DOHH2 (cell line): Measurements from ENCODE around the gene HAUS2.
A peak's percentile ranks its signal among the peaks of the same experiment; 100 is the strongest.

Experiments used
- H3F3A ChIP-seq: fragments of 200-600 bp; sonication (generic), shearing (Covaris generic); 2 replicates; pipeline ENCODE4 v1.6.0; 2016; ENCODE audit warnings: antibody characterized with exemption, mild to moderate bottlenecking; ENCODE audit not compliant: control insufficient read depth, insufficient read depth
- H3K27ac ChIP-seq: fragments of 200-600 bp; sonication (generic); 2 replicates; pipeline ENCODE4 v1.5.1; 2014; ENCODE audit warnings: low read depth, mild to moderate bottlenecking, low read length, moderate library complexity
- H3K27me3 ChIP-seq: fragments of 200-600 bp; sonication (generic); 2 replicates; pipeline ENCODE4 v1.6.1; 2014; ENCODE audit warnings: mild to moderate bottlenecking, low read length, mixed read lengths; ENCODE audit not compliant: control insufficient read depth
- H3K36me3 ChIP-seq: fragments of 200-600 bp; sonication (generic); 2 replicates; pipeline ENCODE4 v1.6.1; 2014; ENCODE audit warnings: mild to moderate bottlenecking, low read length, moderate library complexity, mixed read lengths; ENCODE audit not compliant: control insufficient read depth
- H3K4me1 ChIP-seq: fragments of 200-600 bp; sonication (generic); 2 replicates; pipeline ENCODE4 v1.6.1; 2014; ENCODE audit warnings: mild to moderate bottlenecking, low read length, mixed read lengths; ENCODE audit not compliant: control insufficient read depth
- H3K4me2 ChIP-seq: fragments of 200-600 bp; sonication (generic); 2 replicates; pipeline ENCODE4 v1.6.0; 2014; ENCODE audit warnings: mild to moderate bottlenecking, low read length, moderate library complexity
- H3K4me3 ChIP-seq: fragments of 200-600 bp; sonication (generic); 2 replicates; pipeline ENCODE4 v1.5.1; 2014; ENCODE audit warnings: mild to moderate bottlenecking, low read length, mixed read lengths
- H3K79me2 ChIP-seq: fragments of 200-600 bp; sonication (generic); 2 replicates; pipeline ENCODE4 v1.6.1; 2014; ENCODE audit warnings: mild to moderate bottlenecking, low read length, mixed read lengths; ENCODE audit not compliant: control insufficient read depth
- H3K9me2 ChIP-seq: fragments of 200-600 bp; sonication (generic); replicated peaks from 2 replicates; pipeline ENCODE4 v1.6.1; 2014; ENCODE audit warnings: mild to moderate bottlenecking, low read length, mixed read lengths; ENCODE audit not compliant: control insufficient read depth
- H3K9me3 ChIP-seq: fragments of 200-600 bp; sonication (generic); 2 replicates; pipeline ENCODE4 v1.6.1; 2014; ENCODE audit warnings: antibody characterized with exemption, low read length, mixed read lengths; ENCODE audit not compliant: control insufficient read depth, insufficient read depth
- H4K20me1 ChIP-seq: fragments of 200-600 bp; sonication (generic); 2 replicates; pipeline ENCODE4 v1.6.0; 2014; ENCODE audit warnings: low read depth, mild to moderate bottlenecking, antibody characterized with exemption, low read length, moderate library complexity; ENCODE audit not compliant: control insufficient read depth, insufficient read depth
- EZH2phosphoT487 ChIP-seq: fragments of 200-600 bp; sonication (generic); IDR thresholded peaks from 2 replicates; pipeline ENCODE4 v1.6.1; 2017; ENCODE audit warnings: borderline replicate concordance, mild to moderate bottlenecking, antibody characterized with exemption, low read length, moderate library complexity, mixed read lengths
- TF ChIP-seq, protein P1 (sequence below): fragments of 200-600 bp; sonication (generic); IDR thresholded peaks from one replicate; pipeline ENCODE4 v1.5.1; 2014; ENCODE audit warnings: antibody characterized with exemption, mild to moderate bottlenecking, low read depth, low read length; ENCODE audit not compliant: poor library complexity, severe bottlenecking

HAUS2 gene

DNA sequence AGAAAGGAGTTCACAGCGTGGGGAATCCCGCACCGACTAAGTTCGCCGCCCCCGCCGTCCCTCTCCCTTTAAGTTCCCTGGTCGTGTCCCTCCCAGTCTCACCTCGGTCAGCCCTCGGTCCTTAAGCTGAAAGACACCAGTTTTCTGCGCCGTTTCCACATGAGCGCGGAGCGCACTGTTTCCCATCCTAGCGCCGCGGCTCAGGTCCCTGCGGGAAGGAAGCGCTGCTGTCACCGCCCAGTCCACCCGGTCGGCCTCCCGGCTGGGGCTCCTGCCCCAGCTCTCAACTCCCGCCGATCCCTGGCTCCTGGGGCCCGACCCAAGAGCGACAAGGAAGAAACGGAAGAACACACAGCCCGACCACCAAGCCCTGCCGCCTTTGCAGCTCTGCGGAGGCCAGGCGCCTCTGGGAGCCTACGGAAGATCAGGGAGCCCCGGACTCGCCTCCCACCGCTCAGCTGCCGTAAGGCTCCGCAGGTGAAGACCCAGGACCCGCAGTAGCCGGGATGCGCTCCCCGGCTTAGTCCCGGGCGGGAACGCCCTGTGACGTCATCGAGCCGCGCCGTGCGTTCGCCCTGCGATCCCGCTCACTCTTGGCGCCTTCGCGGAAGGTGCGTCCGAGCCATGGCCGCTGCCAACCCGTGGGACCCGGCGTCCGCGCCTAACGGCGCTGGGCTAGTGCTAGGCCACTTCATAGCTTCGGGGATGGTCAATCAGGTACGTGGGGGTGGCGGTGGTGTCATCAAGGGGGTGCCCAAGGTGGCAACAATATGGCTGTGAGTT, at the start of gene HAUS2, which contains the start of gene LRRC57:
HAUS2 (plus strand) TSS at position 590 of the 783 bp plus-strand sequence; CDS start at position 625, 35 bp downstream.
LRRC57 (minus strand) TSS at position 545 of the 783 bp plus-strand sequence; CDS start at position 186, 359 bp downstream.
- no peaks in the 10 kb centered on the region for H3K27me3 ChIP-seq
- peaks cover 2% of the 10 kb centered on the region; the same call in 1 of the 2 replicates for H4K20me1 ChIP-seq
- peak within 1 kb of the TSS; percentile 51 for H3K27ac ChIP-seq
- peaks cover 69% of the 10 kb centered on the region for H3K79me2 ChIP-seq
- H3K4me2 ChIP-seq = peak within 1 kb of the TSS; percentile 81
- H3K4me3 ChIP-seq = peak within 1 kb of the TSS; percentile 81
- no peaks in the 10 kb centered on the region for H3K9me2 ChIP-seq
- peaks cover 45% of the 10 kb centered on the region for H3K4me1 ChIP-seq
- H3K36me3 ChIP-seq = peaks cover 57% of the 10 kb centered on the region
- TF ChIP-seq EZH2phosphoT487 = no peak
- TF ChIP-seq, protein P1, sequence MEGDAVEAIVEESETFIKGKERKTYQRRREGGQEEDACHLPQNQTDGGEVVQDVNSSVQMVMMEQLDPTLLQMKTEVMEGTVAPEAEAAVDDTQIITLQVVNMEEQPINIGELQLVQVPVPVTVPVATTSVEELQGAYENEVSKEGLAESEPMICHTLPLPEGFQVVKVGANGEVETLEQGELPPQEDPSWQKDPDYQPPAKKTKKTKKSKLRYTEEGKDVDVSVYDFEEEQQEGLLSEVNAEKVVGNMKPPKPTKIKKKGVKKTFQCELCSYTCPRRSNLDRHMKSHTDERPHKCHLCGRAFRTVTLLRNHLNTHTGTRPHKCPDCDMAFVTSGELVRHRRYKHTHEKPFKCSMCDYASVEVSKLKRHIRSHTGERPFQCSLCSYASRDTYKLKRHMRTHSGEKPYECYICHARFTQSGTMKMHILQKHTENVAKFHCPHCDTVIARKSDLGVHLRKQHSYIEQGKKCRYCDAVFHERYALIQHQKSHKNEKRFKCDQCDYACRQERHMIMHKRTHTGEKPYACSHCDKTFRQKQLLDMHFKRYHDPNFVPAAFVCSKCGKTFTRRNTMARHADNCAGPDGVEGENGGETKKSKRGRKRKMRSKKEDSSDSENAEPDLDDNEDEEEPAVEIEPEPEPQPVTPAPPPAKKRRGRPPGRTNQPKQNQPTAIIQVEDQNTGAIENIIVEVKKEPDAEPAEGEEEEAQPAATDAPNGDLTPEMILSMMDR = no peak
- no peaks in the 10 kb centered on the region for H3K9me3 ChIP-seq
- 0 out of 2 replicates have a peak, but pooled peaks cover 3% of the 10 kb centered on the region for H3F3A ChIP-seq

DNA sequence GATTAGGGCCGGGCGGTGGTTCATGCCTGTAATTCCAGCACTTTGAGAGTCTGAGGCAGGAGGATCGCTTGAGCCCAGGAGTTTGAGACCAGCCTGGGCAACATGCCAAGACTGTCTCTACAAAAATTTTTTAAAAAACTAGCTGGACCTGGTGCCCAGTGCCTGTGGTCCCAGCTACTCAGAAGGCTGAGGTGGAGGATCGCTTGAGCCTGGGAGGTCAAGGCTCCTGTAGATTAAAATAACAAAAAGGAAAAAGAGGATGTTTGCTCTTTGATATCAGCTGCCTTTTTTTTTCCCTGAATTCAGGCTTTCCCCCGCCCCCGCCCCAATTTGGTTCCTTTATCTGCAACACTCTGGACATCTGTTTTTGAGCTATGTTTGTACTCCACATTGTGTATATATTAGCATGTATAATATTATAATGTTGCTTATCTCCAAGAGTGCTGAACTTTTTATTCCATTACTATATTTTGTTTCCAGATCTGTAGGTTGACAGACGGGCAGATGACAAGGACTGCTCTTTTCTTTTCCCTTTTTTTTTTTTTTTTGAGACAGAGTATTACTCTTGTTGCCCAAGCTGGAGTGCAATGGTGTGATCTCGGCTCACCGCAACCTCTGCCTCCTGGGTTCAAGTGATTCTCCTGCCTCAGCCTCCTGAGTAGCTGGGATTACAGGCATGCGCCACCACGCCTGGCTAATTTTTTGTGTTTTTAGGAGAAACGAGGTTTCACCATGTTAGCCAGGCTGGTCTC, 48.6 kb upstream of the HAUS2 start:
- no peaks in the 10 kb centered on the region for H3K9me3 ChIP-seq
- H3K79me2 ChIP-seq = peaks cover 86% of the 10 kb centered on the region
- H3F3A ChIP-seq = peaks cover 51% of the 10 kb centered on the region
- no peaks in the 10 kb centered on the region for H3K27me3 ChIP-seq
- peak overlapping the region; percentile 96 for H3K4me2 ChIP-seq
- H3K36me3 ChIP-seq = peaks cover 10% of the 10 kb centered on the region
- peaks cover 90% of the 10 kb centered on the region for H3K4me1 ChIP-seq
- no peaks in the 10 kb centered on the region for H3K9me2 ChIP-seq
- peak overlapping the region; percentile 50 for H3K4me3 ChIP-seq
- peak overlapping the region; percentile 96 for H3K27ac ChIP-seq
- TF ChIP-seq EZH2phosphoT487 = no peak
- TF ChIP-seq, protein P1 = no peak
- H4K20me1 ChIP-seq = no peaks in the 10 kb centered on the region

DNA sequence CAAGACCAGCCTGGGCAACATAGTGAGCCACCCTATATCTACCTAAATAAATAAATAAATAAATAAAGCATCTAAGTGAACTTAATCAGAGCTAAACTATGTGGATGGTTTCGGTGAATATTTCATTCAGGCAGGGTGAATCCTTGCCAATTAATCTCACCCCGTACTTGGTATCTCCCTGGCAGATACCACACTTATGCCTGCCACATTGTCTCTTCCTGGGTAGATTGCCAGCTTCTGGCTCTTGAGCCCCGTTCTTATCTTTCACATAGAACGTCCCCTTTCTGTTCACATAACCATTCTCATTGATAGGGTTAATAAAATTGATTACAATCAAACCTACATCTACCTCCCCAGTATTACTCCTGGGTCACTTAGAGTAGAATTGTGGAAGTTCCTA, 46.2 kb upstream of the HAUS2 start:
- no peaks in the 10 kb centered on the region for H3K9me2 ChIP-seq
- H3K4me2 ChIP-seq = peak overlapping the region; percentile 96
- TF ChIP-seq EZH2phosphoT487 = no peak
- TF ChIP-seq, protein P1 = no peak
- peak overlapping the region; percentile 50 for H3K4me3 ChIP-seq
- H4K20me1 ChIP-seq = no peaks in the 10 kb centered on the region
- H3K4me1 ChIP-seq = peaks cover 93% of the 10 kb centered on the region
- peak overlapping the region; percentile 96 for H3K27ac ChIP-seq
- H3K9me3 ChIP-seq = no peaks in the 10 kb centered on the region
- H3K36me3 ChIP-seq = peaks cover 21% of the 10 kb centered on the region
- peaks cover 90% of the 10 kb centered on the region for H3K79me2 ChIP-seq
- peaks cover 51% of the 10 kb centered on the region for H3F3A ChIP-seq
- H3K27me3 ChIP-seq = no peaks in the 10 kb centered on the region
